Keratinocyte (primary cell): ENCODE results near the gene SOX1. TPM values are rescaled to one million over a fixed set of nuclear protein-coding genes. Genes with fewer than 3 reads are reported as not detected.

ENCODE experiments used
- DNase-seq: peaks from one replicate; pipeline ENCODE4 v3.0.0-alpha.2; 2011; ENCODE audit warnings: low read depth, missing footprints, low spot score
- FAIRE-seq: peaks from 2 replicates; lab custom pipeline; 2011; peaks lifted over from hg19 to GRCh38; lab: Jason Lieb, UNC
- H2AFZ ChIP-seq: 2 replicates; pipeline ENCODE4 v1.6.0; 2012; ENCODE audit warnings: low read length, control low read depth, inconsistent platforms; ENCODE audit not compliant: control insufficient read depth
- H3K27ac ChIP-seq: 2 replicates; pipeline ENCODE4 v1.5.1; 2011; ENCODE audit warnings: low read length; ENCODE audit not compliant: control insufficient read depth, insufficient read depth
- H3K27me3 ChIP-seq: 3 replicates; pipeline ENCODE4 v1.6.0; 2011; ENCODE audit warnings: low read length; ENCODE audit not compliant: control insufficient read depth, insufficient read depth; ENCODE audit errors: extremely low read depth
- H3K36me3 ChIP-seq, 2 experiments: 2 replicates in 1 of 2; 3 replicates in 1 of 2; pipeline ENCODE4 v1.5.1; 2011; ENCODE audit warnings: low read length in 2 of 2, mild to moderate bottlenecking in 1 of 2; ENCODE audit not compliant: control insufficient read depth in 2 of 2, insufficient read depth in 2 of 2; ENCODE audit errors: extremely low read depth in 1 of 2
- H3K4me1 ChIP-seq: 3 replicates; pipeline ENCODE4 v1.5.1; 2011; ENCODE audit warnings: low read length; ENCODE audit not compliant: control insufficient read depth, insufficient read depth; ENCODE audit errors: extremely low read depth
- H3K4me2 ChIP-seq: 3 replicates; pipeline ENCODE4 v1.6.0; 2011; ENCODE audit warnings: low read depth, low read length; ENCODE audit not compliant: control insufficient read depth, insufficient read depth; ENCODE audit errors: extremely low read depth
- H3K4me3 ChIP-seq, 3 experiments: fragments of 200-600 bp in 1 of 3; sonication (generic) in 1 of 3; 2 replicates in 2 of 3; 3 replicates in 1 of 3; pipeline ENCODE4 v1.5.1; 2011 to 2016; ENCODE audit warnings: low read length in 3 of 3, mild to moderate bottlenecking in 3 of 3, control low read depth in 2 of 3, inconsistent platforms in 1 of 3, low read depth in 1 of 3, mixed read lengths in 1 of 3, mixed run types in 1 of 3, moderate library complexity in 1 of 3; ENCODE audit not compliant: control insufficient read depth in 2 of 3, insufficient read depth in 2 of 3; ENCODE audit errors: extremely low read depth in 1 of 3
- H3K79me2 ChIP-seq: 2 replicates; pipeline ENCODE4 v1.6.0; 2012; ENCODE audit warnings: low read length; ENCODE audit not compliant: control insufficient read depth, insufficient read depth
- H3K9ac ChIP-seq: 3 replicates; pipeline ENCODE4 v1.6.0; 2011; ENCODE audit warnings: low read length; ENCODE audit not compliant: control insufficient read depth, insufficient read depth; ENCODE audit errors: extremely low read depth
- H3K9me1 ChIP-seq: 3 replicates; pipeline ENCODE4 v1.6.0; 2011; ENCODE audit warnings: low read length; ENCODE audit not compliant: control insufficient read depth, insufficient read depth; ENCODE audit errors: extremely low read depth
- H3K9me3 ChIP-seq: 2 replicates; pipeline ENCODE4 v1.5.1; 2012; ENCODE audit warnings: low read depth, low read length; ENCODE audit not compliant: control insufficient read depth
- H4K20me1 ChIP-seq: 3 replicates; pipeline ENCODE4 v1.6.0; 2011; ENCODE audit warnings: low read length; ENCODE audit not compliant: control insufficient read depth, insufficient read depth; ENCODE audit errors: extremely low read depth
- EZH2 ChIP-seq: IDR thresholded peaks from one replicate; pipeline ENCODE4 v1.6.1; 2012; ENCODE audit warnings: inconsistent platforms, mild to moderate bottlenecking, low read length, moderate library complexity
- dilution Hi-C: fragments of 300-500 bp; cut with MboI; formaldehyde crosslinking; loops from one replicate; pipeline ENCODE4 v1.7.0; 2020; ENCODE audit warnings: low sequenced_read_pairs; ENCODE audit not compliant: extremely low pct_ligation_motif_present
- polyA plus RNA-seq, 5 experiments: library from polyadenylated mRNA; depleted of rRNA in 3 of 5; stranded (reverse) in 3 of 5; stranded (forward) in 1 of 5; unstranded in 1 of 5; fragments of >200 nt; gene quantifications; 1 replicate in 1 of 5; 2 replicates in 3 of 5; 3 replicates in 1 of 5; pipeline versions ENCODE4 v1.2.1 to v1.2.3, GENCODE V29; 2011 to 2012; ENCODE audit warnings: missing spikeins in 2 of 5, low read depth in 1 of 5, low replicate concordance in 1 of 5
- TF ChIP-seq, protein P1 (sequence below), 3 experiments: IDR thresholded peaks in 1 of 3; conservative IDR thresholded peaks in 1 of 3; optimal IDR thresholded peaks in 1 of 3; 2 replicates in 2 of 3; 3 replicates in 1 of 3; pipeline versions ENCODE3 to v1.5.1; 2011; ENCODE audit warnings: low read length in 3 of 3, mild to moderate bottlenecking in 3 of 3, moderate library complexity in 2 of 3, control low read depth in 1 of 3, inconsistent platforms in 1 of 3; ENCODE audit not compliant: insufficient read depth in 2 of 3; ENCODE audit errors: extremely low read depth in 1 of 3

SOX1 gene
- polyA plus RNA-seq, 1 donor (not counting 4 experiments of a cell fraction or from before 2014, with no cell fraction given), result not detected

DNA sequence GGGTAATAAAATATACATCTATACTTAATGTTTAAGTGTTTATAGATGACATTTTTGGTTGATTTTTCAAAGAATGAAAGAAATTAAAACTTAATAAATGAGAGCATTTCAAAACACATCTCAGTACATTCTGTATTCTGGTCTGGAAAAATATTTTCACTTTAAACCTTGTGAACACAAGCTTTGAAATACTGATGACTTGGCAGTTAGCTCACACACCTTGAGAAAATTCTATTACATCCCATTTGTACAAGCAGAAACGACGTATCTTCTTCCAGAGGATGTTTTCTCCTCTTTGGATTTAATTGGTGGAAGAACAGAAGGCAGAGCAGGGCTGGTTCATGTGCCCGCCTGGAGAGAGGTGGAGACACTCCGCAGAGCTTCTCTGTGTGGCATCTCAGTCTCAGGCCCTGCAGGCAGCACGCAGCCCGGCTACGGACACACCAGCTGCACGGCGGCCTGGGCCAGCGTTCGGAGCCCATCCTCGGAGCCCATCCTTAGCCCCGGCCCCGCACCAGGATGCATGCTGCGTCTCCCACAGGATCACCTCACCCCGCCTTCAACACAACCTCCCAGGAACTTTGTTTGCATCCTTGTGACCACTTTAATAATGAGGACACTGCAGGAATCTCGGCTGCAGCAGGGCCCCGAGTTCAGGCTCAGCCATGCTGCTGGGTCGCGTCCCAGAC lies 48.6 kb downstream of the SOX1 start:
- Histone ChIP-seq H3K4me2 (no peak overlapping the region), H3K9me3 (peaks cover 14% of the 10 kb centered on the region), H3K27ac (no peak overlapping the region), H4K20me1 (no peaks in the 10 kb centered on the region), H3K27me3 (no peaks in the 10 kb centered on the region), H3K4me1 (no peaks in the 10 kb centered on the region), H3K4me3 (no peak overlapping the region), H3K9ac (no peak overlapping the region), H2AFZ (no peak overlapping the region), H3K79me2 (no peaks in the 10 kb centered on the region), H3K36me3 (no peaks in the 10 kb centered on the region), H3K9me1 (no peaks in the 10 kb centered on the region)
- dilution Hi-C loops, result no loop called here
- TF ChIP-seq, protein P1, sequence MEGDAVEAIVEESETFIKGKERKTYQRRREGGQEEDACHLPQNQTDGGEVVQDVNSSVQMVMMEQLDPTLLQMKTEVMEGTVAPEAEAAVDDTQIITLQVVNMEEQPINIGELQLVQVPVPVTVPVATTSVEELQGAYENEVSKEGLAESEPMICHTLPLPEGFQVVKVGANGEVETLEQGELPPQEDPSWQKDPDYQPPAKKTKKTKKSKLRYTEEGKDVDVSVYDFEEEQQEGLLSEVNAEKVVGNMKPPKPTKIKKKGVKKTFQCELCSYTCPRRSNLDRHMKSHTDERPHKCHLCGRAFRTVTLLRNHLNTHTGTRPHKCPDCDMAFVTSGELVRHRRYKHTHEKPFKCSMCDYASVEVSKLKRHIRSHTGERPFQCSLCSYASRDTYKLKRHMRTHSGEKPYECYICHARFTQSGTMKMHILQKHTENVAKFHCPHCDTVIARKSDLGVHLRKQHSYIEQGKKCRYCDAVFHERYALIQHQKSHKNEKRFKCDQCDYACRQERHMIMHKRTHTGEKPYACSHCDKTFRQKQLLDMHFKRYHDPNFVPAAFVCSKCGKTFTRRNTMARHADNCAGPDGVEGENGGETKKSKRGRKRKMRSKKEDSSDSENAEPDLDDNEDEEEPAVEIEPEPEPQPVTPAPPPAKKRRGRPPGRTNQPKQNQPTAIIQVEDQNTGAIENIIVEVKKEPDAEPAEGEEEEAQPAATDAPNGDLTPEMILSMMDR (optimal IDR thresholded peaks at IDR 0.05 in 1 of 3, IDR thresholded peaks at IDR 0.05 in 1 of 3, conservative IDR thresholded peaks at IDR 0.05 in 1 of 3; ENCODE audit: extremely low read depth in 1 of 3, insufficient read depth in 2 of 3, low read length in 3 of 3), result no peak
- no peak for TF ChIP-seq EZH2
- FAIRE-seq (no peak), DNase-seq (no peak)

DNA sequence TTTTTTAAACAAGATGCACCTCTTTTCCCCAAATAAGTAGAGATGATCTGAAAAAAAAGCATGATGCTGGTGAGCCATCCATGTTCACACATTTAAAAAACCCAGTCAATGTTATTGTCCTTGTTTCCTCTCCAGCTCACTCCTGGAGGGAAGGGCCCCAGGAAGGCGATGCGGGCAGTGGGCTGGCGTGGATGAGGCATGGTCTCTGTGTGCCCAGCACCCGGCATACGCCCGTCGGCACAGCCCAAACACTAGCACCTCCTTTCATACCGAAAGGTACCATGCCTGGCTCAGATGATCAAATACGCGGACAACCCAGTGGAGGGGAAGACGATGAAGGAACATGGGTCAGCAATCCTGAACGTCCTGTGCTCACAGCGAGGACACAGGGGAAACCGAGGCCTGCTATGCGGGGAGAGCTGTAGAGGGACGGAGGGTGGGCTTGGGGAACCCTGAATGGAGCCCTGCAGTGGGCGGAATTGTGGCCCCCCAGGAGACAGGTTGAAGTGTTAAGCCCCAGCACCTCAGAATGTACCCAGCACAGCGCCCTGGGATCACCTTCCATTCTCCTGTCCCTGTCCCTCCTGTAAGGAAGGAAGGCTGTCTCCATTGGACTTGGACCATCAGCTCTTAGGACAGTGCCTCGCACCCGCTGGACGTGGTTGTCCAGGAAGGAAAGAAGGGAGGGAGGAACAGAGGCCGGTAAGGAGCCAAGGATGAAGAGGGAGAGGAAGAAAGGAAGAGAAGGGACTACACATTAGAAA lies 49.4 kb downstream of the SOX1 start:
- Histone ChIP-seq H3K4me1 (no peaks in the 10 kb centered on the region), H3K4me3 (no peak overlapping the region), H3K9ac (no peak overlapping the region), H4K20me1 (no peaks in the 10 kb centered on the region), H3K27me3 (no peaks in the 10 kb centered on the region), H2AFZ (no peak overlapping the region), H3K4me2 (no peak overlapping the region), H3K27ac (no peak overlapping the region), H3K79me2 (no peaks in the 10 kb centered on the region), H3K36me3 (no peaks in the 10 kb centered on the region), H3K9me3 (peaks cover 14% of the 10 kb centered on the region), H3K9me1 (no peaks in the 10 kb centered on the region)
- dilution Hi-C loops, result no loop called here
- TF ChIP-seq, protein P1 (optimal IDR thresholded peaks at IDR 0.05 in 1 of 3, IDR thresholded peaks at IDR 0.05 in 1 of 3, conservative IDR thresholded peaks at IDR 0.05 in 1 of 3; ENCODE audit: extremely low read depth in 1 of 3, insufficient read depth in 2 of 3, low read length in 3 of 3), result no peak
- TF ChIP-seq EZH2, result no peak
- DNase-seq, result no peak
- no peak for FAIRE-seq
